Naive thymus-derived CD8-positive, alpha-beta T cell (primary cell): ENCODE measurements around the gene PPFIA4. TPM values are rescaled to one million over a fixed set of nuclear protein-coding genes. Genes with fewer than 3 reads are reported as not detected.
A peak's percentile ranks its signal among the peaks of the same experiment; 100 is the strongest.

Experiments used
- ATAC-seq, 2 donors: fragments of 150-1000 bp; cut with Tn5 transposase in 1 of 2; sonication (Bioruptor Pico), chemical (Tn5 transposase) in 1 of 2; 1 replicate in 1 of 2; 2 replicates in 1 of 2; pipeline ENCODE4 v1.10.0; 2021; ENCODE audit warnings: mild to moderate bottlenecking in 2 of 2, moderate library complexity in 2 of 2
- POLR2A ChIA-PET: fragments of 350-600 bp; sonication (Branson Sonifier 250); formaldehyde crosslinking; loops from one replicate; lab custom pipeline; 2021; ENCODE audit warnings: antibody characterized with exemption; lab: Charles Lee
- DNase-seq, 10 donors: peaks; one replicate each; pipeline versions ENCODE4 v3.0.0 to v3.0.0-alpha.2; 2020 to 2022
- H3K27ac Mint-ChIP-seq, 10 donors: one replicate each; pipeline ENCODE4 v1.8.0; 2020 to 2022; ENCODE audit warnings: mild to moderate bottlenecking in 10 of 10, mixed read lengths in 10 of 10, moderate library complexity in 4 of 10, inconsistent platforms in 1 of 10
- H3K27me3 Mint-ChIP-seq, 5 donors: one replicate each; pipeline ENCODE4 v1.8.0; 2021 to 2022; ENCODE audit warnings: mixed read lengths in 5 of 5
- H3K36me3 Mint-ChIP-seq, 3 donors: one replicate each; pipeline ENCODE4 v1.8.0; 2020 to 2022; ENCODE audit warnings: mixed read lengths in 3 of 3, mild to moderate bottlenecking in 2 of 3, inconsistent platforms in 1 of 3
- H3K4me1 Mint-ChIP-seq, 4 donors: one replicate each; pipeline ENCODE4 v1.8.0; 2021 to 2022; ENCODE audit warnings: mixed read lengths in 4 of 4
- H3K4me3 Mint-ChIP-seq, 10 donors: one replicate each; pipeline ENCODE4 v1.8.0; 2020 to 2022; ENCODE audit warnings: mild to moderate bottlenecking in 10 of 10, mixed read lengths in 10 of 10, moderate library complexity in 6 of 10, inconsistent platforms in 1 of 10
- H3K9me3 Mint-ChIP-seq, 9 donors: one replicate each; pipeline ENCODE4 v1.8.0; 2020 to 2022; ENCODE audit warnings: mixed read lengths in 9 of 9, mild to moderate bottlenecking in 3 of 9, inconsistent platforms in 1 of 9, moderate library complexity in 1 of 9
- polyA plus RNA-seq, 3 donors: library from polyadenylated mRNA; unstranded; fragments of 300-500 nt; fragmentation: Illumina TruSeq; gene quantifications; one replicate each; pipeline ENCODE4 v1.2.3, GENCODE V29; 2021
- total RNA-seq, 8 experiments: library from RNA in 2 of 8; stranded (reverse) in 2 of 8; gene quantifications; one replicate each; pipeline ENCODE4 v1.2.3 and lab custom pipeline; 2021 to 2026

PPFIA4 gene
- total and polyA plus RNA-seq, 5 experiments from 2014 or later, result 0.18 to 1.6 (median 1.4) TPM; not detected in 2

- Mint-ChIP-seq H3K4me1 (no peaks in the 10 kb centered on the region), H3K27ac (no peak overlapping the region), H3K4me3 (no peak overlapping the region), H3K36me3 (no peaks in the 10 kb centered on the region), H3K9me3 (no peaks in the 10 kb centered on the region), H3K27me3 (peaks cover 4 to 36% (median 8%) of the 10 kb centered on the region in 5 donors)
- ATAC-seq (no peak), DNase-seq (peak in 1 of 10 donors; percentile 10)
- POLR2A ChIA-PET, result no interaction called here
These were observed 57.2 kb downstream of the PPFIA4 start for GRCh38 chr1:203083463-203083921.

DNA sequence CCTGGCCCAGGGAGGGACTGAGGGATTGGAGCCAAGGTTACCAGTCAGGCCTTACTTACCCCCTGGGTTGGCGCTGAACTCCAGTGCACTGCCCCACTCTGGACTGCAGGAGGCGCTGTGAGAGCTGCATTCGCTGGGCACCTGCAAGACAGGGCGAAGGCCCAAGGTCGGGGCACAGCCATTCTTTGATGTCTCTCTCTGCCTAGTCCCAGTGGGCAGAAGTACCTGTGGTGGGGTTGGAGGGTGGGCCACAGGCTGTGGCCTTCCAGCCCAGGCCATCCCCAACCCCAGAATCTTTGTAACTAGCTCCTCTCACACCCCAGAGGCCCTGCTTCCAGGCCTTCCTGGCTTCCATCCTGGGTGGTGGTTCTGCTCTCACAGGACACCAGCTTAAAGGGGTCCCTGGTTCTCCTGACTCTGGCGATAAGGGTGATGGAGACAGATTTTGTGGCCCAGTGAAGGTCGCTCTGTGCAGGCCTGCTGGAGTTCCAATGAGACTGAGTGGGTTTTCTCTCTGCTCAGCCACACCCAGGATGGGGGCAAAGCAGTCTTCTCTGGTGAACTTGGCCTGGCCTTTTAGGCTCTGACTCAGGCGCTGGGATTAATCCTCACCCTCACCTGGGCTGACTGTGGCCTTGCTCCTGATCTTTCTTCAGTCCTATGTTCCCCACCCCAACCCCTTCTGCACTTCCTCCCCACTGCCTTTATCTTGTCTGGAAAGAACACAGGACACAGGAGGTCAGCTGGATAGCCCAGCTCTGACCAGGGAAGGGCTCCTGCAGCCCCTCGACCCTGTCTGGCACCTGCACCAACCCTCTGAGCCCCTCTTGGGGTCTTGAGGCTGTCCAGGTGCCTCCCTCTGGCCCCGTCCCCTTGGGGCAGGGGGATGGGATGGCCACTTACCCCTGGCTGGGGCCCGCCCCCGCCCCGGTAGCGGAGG, 58.6 kb downstream of the PPFIA4 start:
- ATAC-seq, result no peak
- no peaks in the 10 kb centered on the region for H3K4me1 Mint-ChIP-seq
- no peaks in the 10 kb centered on the region for H3K9me3 Mint-ChIP-seq
- no peaks in the 10 kb centered on the region for H3K36me3 Mint-ChIP-seq
- H3K4me3 Mint-ChIP-seq, result no peak overlapping the region
- POLR2A ChIA-PET, result no interaction called here
- no peak for DNase-seq
- H3K27me3 Mint-ChIP-seq, result peaks cover 0 to 25% (median 7%) of the 10 kb centered on the region in 5 donors
- H3K27ac Mint-ChIP-seq, result no peak overlapping the region

DNA sequence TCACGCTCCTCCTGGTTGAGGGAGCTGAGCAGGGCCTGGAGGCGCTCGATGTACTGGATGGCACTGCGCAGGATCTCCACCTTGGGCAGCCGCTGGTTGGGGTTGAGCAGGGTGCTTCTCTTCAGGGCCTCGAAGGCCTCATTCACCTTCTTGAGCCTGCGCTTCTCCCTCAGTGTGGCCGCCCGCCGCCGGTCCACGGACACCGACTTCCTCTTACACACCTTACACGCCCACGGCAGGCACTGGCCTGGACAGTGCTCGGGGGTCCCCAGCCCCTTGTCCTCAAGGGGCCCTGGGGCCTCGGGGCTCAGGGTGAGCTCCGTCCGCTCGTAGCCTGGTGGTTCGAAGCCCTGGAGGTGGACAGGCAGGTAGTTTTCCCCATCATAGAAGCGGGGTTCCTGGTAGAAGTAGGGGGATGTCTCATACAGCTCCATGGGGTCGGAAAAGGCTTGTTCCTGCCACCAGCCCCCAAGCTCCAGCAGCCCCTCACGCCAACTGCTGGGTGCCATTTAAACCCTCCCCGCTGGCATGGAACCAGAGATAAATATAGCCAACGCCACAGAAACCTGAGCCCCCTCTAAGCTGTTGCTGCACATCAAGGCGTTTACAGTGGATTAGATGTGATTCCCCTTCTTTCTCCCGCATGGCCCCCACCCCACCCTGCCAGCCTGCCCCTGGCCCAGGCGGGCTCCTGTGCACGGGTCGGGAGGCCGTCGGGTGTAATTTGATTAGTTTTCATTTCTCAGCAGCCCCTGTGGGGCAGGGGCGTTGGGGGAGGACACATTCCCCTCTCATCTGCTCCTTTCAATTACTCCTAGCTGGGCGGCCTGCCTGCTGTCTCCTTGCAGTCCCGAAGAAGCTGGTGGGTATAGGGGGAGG, 59.5 kb downstream of the PPFIA4 start, which contains the start of gene MYOG:
Gene MYOG (minus strand): TSS at position 485 of the 879 bp plus-strand sequence. CDS start 51 bp downstream, at position 434.
- DNase-seq, result no peak
- Mint-ChIP-seq H3K27ac (no peak within 1 kb of the TSS), H3K27me3 (peaks cover 3 to 26% (median 11%) of the 10 kb centered on the region in 5 donors), H3K36me3 (no peaks in the 10 kb centered on the region), H3K4me3 (no peak within 1 kb of the TSS), H3K4me1 (no peaks in the 10 kb centered on the region), H3K9me3 (no peaks in the 10 kb centered on the region)
- POLR2A ChIA-PET, result no interaction called here
- ATAC-seq, result no peak

DNA sequence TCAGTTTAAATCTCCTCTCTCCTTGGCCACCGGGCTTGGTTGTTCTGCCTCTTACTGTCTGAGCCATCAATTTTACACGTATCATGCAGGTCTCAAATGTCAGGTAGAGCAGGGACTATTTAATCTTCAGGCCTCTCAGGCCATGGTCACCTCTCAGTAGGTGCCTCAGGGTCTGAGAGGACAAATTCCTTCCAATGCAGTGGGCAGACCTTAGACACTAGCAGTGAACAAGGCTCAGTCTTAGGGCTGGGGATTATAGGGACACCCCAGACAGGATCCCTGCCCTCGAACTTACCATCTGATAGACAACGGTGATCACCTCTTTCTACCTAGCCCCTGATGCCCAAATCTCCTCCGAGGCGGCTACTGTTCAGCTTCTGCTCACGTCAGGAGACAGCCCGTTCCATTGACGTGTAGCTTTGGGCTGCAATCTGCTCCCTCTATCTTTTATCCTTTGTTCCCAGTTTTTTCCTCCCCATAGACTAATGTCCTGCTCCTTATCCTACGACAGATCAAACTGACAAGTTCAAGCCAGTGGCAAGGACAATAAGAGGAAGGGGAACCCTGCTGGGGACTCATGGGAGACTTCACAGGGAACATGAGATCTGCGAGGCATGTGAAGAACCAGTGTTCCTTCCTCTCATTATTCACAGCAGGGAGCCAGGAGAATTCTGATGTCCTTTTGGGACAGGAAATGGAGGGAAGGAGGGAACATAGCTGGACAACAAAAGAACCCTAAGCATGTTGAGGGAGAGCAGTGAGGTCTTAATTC, 60.9 kb downstream of the PPFIA4 start:
- Mint-ChIP-seq H3K9me3 (no peaks in the 10 kb centered on the region), H3K27ac (no peak overlapping the region), H3K36me3 (no peaks in the 10 kb centered on the region), H3K4me1 (no peaks in the 10 kb centered on the region), H3K4me3 (no peak overlapping the region), H3K27me3 (peaks cover 5 to 23% (median 18%) of the 10 kb centered on the region in 5 donors)
- POLR2A ChIA-PET, result no interaction called here
- ATAC-seq (no peak), DNase-seq (no peak)

DNA sequence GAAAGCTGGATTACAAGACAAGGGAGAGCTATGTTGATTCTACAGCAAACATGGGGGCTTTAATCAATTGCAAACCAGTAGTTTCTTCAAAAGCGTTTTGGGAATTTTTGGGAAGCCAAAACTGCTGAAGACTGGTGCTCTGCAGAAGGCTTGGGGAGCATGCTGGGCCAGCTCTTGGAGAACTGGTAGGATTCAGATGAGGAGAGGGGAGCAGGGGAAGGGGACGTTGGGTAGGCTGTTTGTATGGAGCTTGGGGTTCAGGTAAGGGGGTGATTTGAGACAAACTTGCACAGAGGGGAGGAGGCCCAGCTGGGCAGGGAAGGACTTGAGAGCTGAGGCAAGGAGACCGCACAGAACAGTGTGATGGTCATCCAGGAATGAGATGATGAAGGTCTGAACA, 62.1 kb downstream of the PPFIA4 start:
- Mint-ChIP-seq H3K27me3 (peaks cover 11 to 31% (median 26%) of the 10 kb centered on the region in 5 donors), H3K4me3 (no peak overlapping the region), H3K9me3 (peaks cover 0 to 9% (median 0%) of the 10 kb centered on the region in 9 donors), H3K36me3 (no peaks in the 10 kb centered on the region), H3K4me1 (no peaks in the 10 kb centered on the region), H3K27ac (no peak overlapping the region)
- DNase-seq (no peak), ATAC-seq (no peak)
- POLR2A ChIA-PET, result no interaction called here

- Mint-ChIP-seq H3K9me3 (peaks cover 0 to 15% (median 0%) of the 10 kb centered on the region in 9 donors), H3K4me3 (no peak overlapping the region), H3K4me1 (no peaks in the 10 kb centered on the region), H3K27me3 (peaks cover 11 to 31% (median 26%) of the 10 kb centered on the region in 5 donors), H3K36me3 (no peaks in the 10 kb centered on the region), H3K27ac (no peak overlapping the region)
- POLR2A ChIA-PET, result no interaction called here
- DNase-seq (no peak), ATAC-seq (no peak)
These were observed 62.8 kb downstream of the PPFIA4 start for GRCh38 chr1:203089001-203089650.

GRCh38 chr1:203089651-203090045, 63.4 kb downstream of the PPFIA4 start:
- Mint-ChIP-seq H3K4me3 (no peak overlapping the region), H3K9me3 (peaks cover 2 to 20% (median 5%) of the 10 kb centered on the region in 9 donors), H3K27me3 (peaks cover 11 to 31% (median 26%) of the 10 kb centered on the region in 5 donors), H3K4me1 (no peaks in the 10 kb centered on the region), H3K36me3 (peaks cover 0 to 5% (median 2%) of the 10 kb centered on the region in 3 donors), H3K27ac (no peak overlapping the region)
- POLR2A ChIA-PET, result no interaction called here
- DNase-seq (no peak), ATAC-seq (no peak)

GRCh38 chr1:203090421-203091198, 64.3 kb downstream of the PPFIA4 start:
- H3K36me3 Mint-ChIP-seq, result peaks cover 0 to 15% (median 9%) of the 10 kb centered on the region in 3 donors
- H3K27me3 Mint-ChIP-seq, result peaks cover 11 to 31% (median 26%) of the 10 kb centered on the region in 5 donors
- H3K9me3 Mint-ChIP-seq, result peaks cover 10 to 30% (median 14%) of the 10 kb centered on the region in 9 donors
- DNase-seq (no peak), ATAC-seq (no peak)
- H3K4me1 Mint-ChIP-seq, result no peaks in the 10 kb centered on the region
- POLR2A ChIA-PET, result no interaction called here
- H3K27ac Mint-ChIP-seq, result no peak overlapping the region
- no peak overlapping the region for H3K4me3 Mint-ChIP-seq

DNA sequence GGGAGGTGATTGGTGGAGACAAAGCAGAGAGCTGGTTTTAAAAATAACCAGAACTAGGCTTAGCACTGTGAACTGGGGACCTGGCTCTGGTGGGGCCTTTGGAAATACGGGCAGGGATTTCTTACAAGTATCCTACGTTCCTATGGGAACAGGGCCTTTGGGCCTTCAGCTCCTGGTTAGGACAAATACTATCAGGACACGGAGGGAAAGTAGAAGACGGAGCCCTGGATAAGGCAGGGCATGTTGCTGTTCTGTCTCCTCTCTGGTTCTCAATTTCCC, 64.8 kb downstream of the PPFIA4 start:
- POLR2A ChIA-PET, result no interaction called here
- peaks cover 15 to 31% (median 26%) of the 10 kb centered on the region in 5 donors for H3K27me3 Mint-ChIP-seq
- no peak for ATAC-seq
- no peak for DNase-seq
- H3K27ac Mint-ChIP-seq, result no peak overlapping the region
- no peak overlapping the region for H3K4me3 Mint-ChIP-seq
- H3K36me3 Mint-ChIP-seq, result peaks cover 0 to 20% (median 11%) of the 10 kb centered on the region in 3 donors
- H3K9me3 Mint-ChIP-seq, result peaks cover 13 to 35% (median 20%) of the 10 kb centered on the region in 9 donors
- H3K4me1 Mint-ChIP-seq, result no peaks in the 10 kb centered on the region

DNA sequence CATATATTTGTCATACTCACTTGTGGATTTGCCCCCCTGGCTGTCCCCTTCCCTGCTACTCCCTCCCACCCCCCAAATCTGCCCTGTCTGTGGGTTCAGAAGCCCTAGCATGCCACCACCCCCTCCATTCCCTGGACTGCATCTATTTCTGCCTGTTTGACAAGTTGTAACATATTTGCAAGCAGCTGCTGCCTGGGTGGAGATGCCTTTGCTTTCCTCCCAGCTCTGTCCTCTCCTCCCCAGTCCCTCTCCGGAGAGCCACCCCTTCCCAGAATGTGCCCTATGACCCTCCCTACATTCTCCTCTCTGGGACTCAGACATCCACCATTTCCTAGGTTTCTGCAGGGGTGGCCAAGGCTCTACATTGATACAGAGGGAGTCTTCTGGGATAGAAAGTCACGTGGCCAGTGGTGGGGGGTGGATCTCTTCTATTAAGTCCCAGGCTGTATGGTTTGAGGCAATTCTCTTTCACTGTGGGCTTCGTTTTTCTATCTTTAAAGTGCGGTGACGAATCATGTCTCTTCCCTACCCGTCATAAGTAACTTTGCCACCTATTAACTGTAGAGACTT, 65.6 kb downstream of the PPFIA4 start:
- Mint-ChIP-seq H3K27me3 (peaks cover 15 to 31% (median 26%) of the 10 kb centered on the region in 5 donors), H3K4me1 (no peaks in the 10 kb centered on the region), H3K27ac (no peak overlapping the region), H3K9me3 (peaks cover 15 to 39% (median 23%) of the 10 kb centered on the region in 9 donors), H3K36me3 (peaks cover 0 to 23% (median 12%) of the 10 kb centered on the region in 3 donors), H3K4me3 (no peak overlapping the region)
- POLR2A ChIA-PET, result no interaction called here
- ATAC-seq (no peak), DNase-seq (no peak)
